IMR-90 (cell line): Measurements from ENCODE around the gene ZNF12. TPM values are rescaled to one million over a fixed set of nuclear protein-coding genes. Genes with fewer than 3 reads are reported as not detected.

Experiments used
- ATAC-seq: fragments of 200-7000 bp; cut with Tn5 transposase; 2 replicates; pipeline ENCODE4 v1.9.1; 2020; ENCODE audit warnings: low read depth, mild to moderate bottlenecking, moderate library complexity
- BruUV-seq: library from RNA; stranded (reverse); fragments of 400-500 nt; replicated peaks from 2 replicates; lab custom pipeline; 2021; lab: Mats Ljungman, UMichigan
- CTCF ChIA-PET: fragments of 300-600 bp; formaldehyde crosslinking; extraction: SDS; loops from one replicate; lab custom pipeline; 2021; ENCODE audit warnings: antibody characterized with exemption; lab: Yijun Ruan, JAX
- POLR2A ChIA-PET: fragments of 300-600 bp; sonication (Branson Sonifier 250); formaldehyde crosslinking; loops from one replicate; lab custom pipeline; 2022; ENCODE audit warnings: antibody characterized with exemption; ENCODE audit not compliant: unreplicated experiment; lab: Charles Lee
- DNase-seq: peaks from one replicate; pipeline ENCODE4 v3.0.0; 2013
- H2AFZ ChIP-seq: replicated peaks from 2 replicates; pipeline ENCODE3; 2013; ENCODE audit warnings: low read length, mild to moderate bottlenecking; ENCODE audit not compliant: poor library complexity
- H2AK5ac ChIP-seq: 2 replicates; pipeline ENCODE4 v1.6.1; 2013; ENCODE audit warnings: low read depth, low read length, inconsistent platforms
- H2AK9ac ChIP-seq: replicated peaks from 2 replicates; pipeline ENCODE3; 2013; ENCODE audit warnings: mild to moderate bottlenecking, low read depth, low read length, moderate library complexity; ENCODE audit not compliant: poor library complexity
- H2BK120ac ChIP-seq: 2 replicates; pipeline ENCODE4 v1.6.1; 2013; ENCODE audit warnings: low read depth, low read length, inconsistent platforms
- H2BK15ac ChIP-seq: 3 replicates; pipeline ENCODE4 v1.6.1; 2013; ENCODE audit warnings: low read depth, low read length, inconsistent platforms
- H2BK20ac ChIP-seq: 2 replicates; pipeline ENCODE4 v1.6.1; 2013; ENCODE audit warnings: low read depth, mild to moderate bottlenecking, inconsistent platforms, low read length, moderate library complexity
- H2BK5ac ChIP-seq: 2 replicates; pipeline ENCODE4 v1.6.1; 2013; ENCODE audit warnings: mild to moderate bottlenecking, low read depth, low read length, inconsistent platforms; ENCODE audit not compliant: poor library complexity, severe bottlenecking
- H3K14ac ChIP-seq: replicated peaks from 2 replicates; pipeline ENCODE4 v1.6.1; 2013; ENCODE audit warnings: low read depth, low read length, inconsistent platforms
- H3K18ac ChIP-seq: 2 replicates; pipeline ENCODE4 v1.6.1; 2013; ENCODE audit warnings: low read depth, low read length, control low read depth
- H3K23ac ChIP-seq: 2 replicates; pipeline ENCODE4 v1.6.1; 2013; ENCODE audit warnings: low read depth, low read length, inconsistent platforms
- H3K27ac ChIP-seq: 2 replicates; pipeline ENCODE4 v1.5.1; 2013; ENCODE audit warnings: mild to moderate bottlenecking, control low read depth, low read length; ENCODE audit not compliant: insufficient read depth
- H3K27me3 ChIP-seq: 2 replicates; pipeline ENCODE4 v1.6.1; 2013; ENCODE audit warnings: low read length; ENCODE audit not compliant: control insufficient read depth, insufficient read depth
- H3K36me3 ChIP-seq: 2 replicates; pipeline ENCODE4 v1.6.1; 2013; ENCODE audit warnings: low read length, mixed read lengths; ENCODE audit not compliant: control insufficient read depth, insufficient read depth
- H3K4ac ChIP-seq: 2 replicates; pipeline ENCODE4 v1.6.1; 2013; ENCODE audit warnings: low read depth, low read length, inconsistent platforms
- H3K4me1 ChIP-seq: 2 replicates; pipeline ENCODE4 v1.6.1; 2013; ENCODE audit warnings: low read length, mixed read lengths; ENCODE audit not compliant: control insufficient read depth, insufficient read depth
- H3K4me2 ChIP-seq: 2 replicates; pipeline ENCODE4 v1.6.1; 2013; ENCODE audit warnings: low read depth, mild to moderate bottlenecking, control low read depth, low read length, moderate library complexity
- H3K4me3 ChIP-seq: 2 replicates; pipeline ENCODE4 v1.5.1; 2013; ENCODE audit warnings: low read depth, mild to moderate bottlenecking, control low read depth, low read length, moderate library complexity; ENCODE audit not compliant: insufficient read depth
- H3K56ac ChIP-seq: 2 replicates; pipeline ENCODE4 v1.6.1; 2013; ENCODE audit warnings: low read length, inconsistent platforms; ENCODE audit not compliant: insufficient read depth; ENCODE audit errors: extremely low read depth
- H3K79me1 ChIP-seq, 2 experiments: 2 replicates each; pipeline ENCODE4 v1.6.1; 2013; ENCODE audit warnings: low read length in 2 of 2, inconsistent platforms in 1 of 2, low read depth in 1 of 2
- H3K9ac ChIP-seq: 2 replicates; pipeline ENCODE4 v1.6.1; 2013; ENCODE audit warnings: low read depth, low read length, control low read depth
- H3K9me1 ChIP-seq: 2 replicates; pipeline ENCODE4 v1.6.1; 2013; ENCODE audit warnings: low read length, inconsistent platforms; ENCODE audit not compliant: insufficient read depth
- H3K9me3 ChIP-seq: 2 replicates; pipeline ENCODE4 v1.6.1; 2013; ENCODE audit warnings: low read length; ENCODE audit not compliant: control insufficient read depth, insufficient read depth
- H4K20me1 ChIP-seq: 2 replicates; pipeline ENCODE4 v1.6.1; 2013; ENCODE audit warnings: low read length, inconsistent platforms; ENCODE audit not compliant: insufficient read depth
- H4K5ac ChIP-seq: 2 replicates; pipeline ENCODE4 v1.6.1; 2013; ENCODE audit warnings: mild to moderate bottlenecking, low read depth, low read length, control low read depth
- H4K8ac ChIP-seq, 2 experiments: 2 replicates each; pipeline ENCODE4 v1.6.1; 2013; ENCODE audit warnings: low read depth in 2 of 2, low read length in 2 of 2, control low read depth in 1 of 2, inconsistent platforms in 1 of 2
- H4K91ac ChIP-seq: 2 replicates; pipeline ENCODE4 v1.6.1; 2013; ENCODE audit warnings: low read depth, low read length, inconsistent platforms; ENCODE audit not compliant: insufficient read depth
- BHLHE40 ChIP-seq: fragments of 150-350 bp; IDR thresholded peaks from 2 replicates; pipeline ENCODE4 v1.6.1; 2016; ENCODE audit warnings: mild to moderate bottlenecking, low read depth, low read length
- CEBPB ChIP-seq: IDR thresholded peaks from 2 replicates; pipeline ENCODE4 v1.6.1; 2012; ENCODE audit warnings: low read depth, low read length, improper control_type of control experiment
- ELK1 ChIP-seq: fragments of 150-350 bp; IDR thresholded peaks from 2 replicates; pipeline ENCODE4 v1.6.1; 2016; ENCODE audit warnings: low read depth, mild to moderate bottlenecking, low read length, moderate library complexity, borderline replicate concordance
- MAZ ChIP-seq: IDR thresholded peaks from 2 replicates; pipeline ENCODE4 v1.6.1; 2012; ENCODE audit warnings: low read depth, mild to moderate bottlenecking, low read length, improper control_type of control experiment, moderate library complexity, borderline replicate concordance
- MXI1 ChIP-seq: IDR thresholded peaks from 2 replicates; pipeline ENCODE4 v1.6.1; 2012; ENCODE audit warnings: low read depth, mild to moderate bottlenecking, low read length, moderate library complexity, borderline replicate concordance
- NFE2L2 ChIP-seq: fragments of 150-350 bp; IDR thresholded peaks from 2 replicates; pipeline ENCODE4 v1.6.1; 2016; ENCODE audit warnings: low read depth, mild to moderate bottlenecking, low read length
- RCOR1 ChIP-seq: IDR thresholded peaks from 2 replicates; pipeline ENCODE4 v1.6.1; 2012; ENCODE audit warnings: mild to moderate bottlenecking, low read length, improper control_type of control experiment; ENCODE audit not compliant: insufficient replicate concordance
- SMC3 ChIP-seq: fragments of 150-350 bp; IDR thresholded peaks from 2 replicates; pipeline ENCODE4 v1.6.1; 2016; ENCODE audit warnings: low read depth, mild to moderate bottlenecking, antibody characterized with exemption, low read length, moderate library complexity
- WGBS, 2 experiments: methylation state at CpG; one replicate each; pipeline versions ENCODE4 v1.1.5 to v1.1.7; 2013; ENCODE audit warnings: missing lambda C conversion rate in 2 of 2; ENCODE audit not compliant: insufficient read length in 1 of 2; ENCODE audit errors: extremely low coverage in 2 of 2; 5-methylcytosine and 5-hydroxymethylcytosine counted together
- dilution Hi-C: fragments of 300-500 bp; cut with HindIII; formaldehyde crosslinking; loops from one replicate; pipeline ENCODE4 v1.14.3; 2018; ENCODE audit warnings: low sequenced_read_pairs; ENCODE audit not compliant: unreplicated experiment
- in situ Hi-C: fragments of 300-500 bp; cut with MboI; formaldehyde crosslinking; loops from 3 replicates; pipeline ENCODE4 v1.14.3; 2019; ENCODE audit warnings: low sequenced_read_pairs, inconsistent platforms, mixed read lengths
- intact Hi-C: fragments of 100-400 bp; cut with micrococcal nuclease; formaldehyde crosslinking; loops from 2 replicates; pipeline ENCODE4 v1.10.0; 2022
- polyA plus RNA-seq, 3 experiments: library from polyadenylated mRNA; depleted of rRNA; stranded (reverse); fragments of >200 nt; gene quantifications; 2 replicates each; pipeline ENCODE4 v1.2.3, GENCODE V29; 2012; ENCODE audit warnings: low replicate concordance in 1 of 3
- total RNA-seq: library from RNA; depleted of rRNA; stranded (reverse); fragments of >200 nt; gene quantifications from 2 replicates; pipeline ENCODE4 v1.2.3, GENCODE V29; 2012
- TF ChIP-seq, protein P1 (sequence below): fragments of 150-350 bp; IDR thresholded peaks from 2 replicates; pipeline ENCODE4 v1.6.1; 2017; ENCODE audit warnings: mild to moderate bottlenecking, antibody characterized with exemption, low read length, low read depth

The ZNF12 gene
- total and polyA plus RNA-seq, 2 of the 4 experiments (the other 2 are of a cell fraction), result 8.2 to 20.8 TPM

DNA sequence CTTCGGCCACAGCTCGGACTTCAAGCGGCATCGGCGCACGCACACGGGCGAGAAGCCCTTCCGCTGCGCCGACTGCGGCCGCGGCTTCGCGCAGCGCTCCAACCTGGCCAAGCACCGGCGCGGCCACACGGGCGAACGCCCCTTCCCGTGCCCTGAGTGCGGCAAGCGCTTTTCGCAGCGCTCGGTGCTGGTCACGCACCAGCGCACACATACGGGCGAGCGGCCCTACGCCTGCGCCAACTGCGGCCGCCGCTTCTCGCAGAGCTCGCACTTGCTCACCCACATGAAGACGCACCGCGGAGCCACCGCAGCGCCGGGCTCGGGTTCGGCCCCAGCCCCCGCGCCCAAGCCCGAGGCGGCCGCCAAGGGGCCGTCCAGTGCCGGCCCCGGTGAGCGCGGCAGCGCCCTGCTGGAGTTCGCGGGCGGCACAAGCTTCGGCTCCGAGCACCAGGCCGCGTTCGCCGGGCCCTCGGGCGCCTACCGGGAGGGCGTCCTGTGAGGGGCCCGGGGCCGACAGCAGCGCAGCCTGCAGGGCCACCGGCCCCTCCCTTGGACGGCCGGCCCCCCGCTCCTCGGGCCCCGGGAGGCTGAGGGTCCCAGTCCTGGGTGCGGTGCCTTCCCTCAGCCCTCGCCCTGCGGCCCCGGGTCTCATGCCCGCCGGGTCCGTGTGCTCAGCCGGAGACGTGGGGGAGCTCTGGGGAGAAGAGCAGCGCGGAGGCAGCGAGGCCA lies 52.5 kb downstream of the ZNF12 start:
- no peak for DNase-seq
- Histone ChIP-seq H2AK9ac (no peak overlapping the region), H3K9ac (no peak overlapping the region), H3K27ac (no peak overlapping the region), H2BK5ac (no peak overlapping the region), H3K36me3 (peaks cover 69% of the 10 kb centered on the region), H3K14ac (no peak overlapping the region), H3K18ac (no peak overlapping the region), H2BK15ac (no peak overlapping the region), H3K27me3 (no peaks in the 10 kb centered on the region; the same call in 1 of the 2 replicates), H3K4me2 (no peak overlapping the region), H3K9me1 (no peaks in the 10 kb centered on the region), H4K5ac (no peak overlapping the region), H3K4ac (no peak overlapping the region), H3K4me1 (no peaks in the 10 kb centered on the region), H4K8ac (no peak overlapping the region), H3K79me1 (peaks cover 0 to 4% of the 10 kb centered on the region in 2 experiments; a peak in 1 of 4 replicates), H2BK20ac (no peak overlapping the region), H4K91ac (no peak overlapping the region), H2BK120ac (no peak overlapping the region), H2AK5ac (no peak overlapping the region), H3K9me3 (peaks cover 36% of the 10 kb centered on the region), H4K20me1 (no peaks in the 10 kb centered on the region), H3K56ac (no peak overlapping the region), H3K23ac (no peak overlapping the region), H3K4me3 (no peak overlapping the region), H2AFZ (no peak overlapping the region)
- intact Hi-C loops, result no loop called here
- dilution Hi-C loops, result no loop called here
- ChIA-PET POLR2A (no interaction called here), CTCF (no interaction called here)
- in situ Hi-C loops, result no loop called here
- no peak for ATAC-seq
- TF ChIP-seq MXI1 (no peak), CEBPB (no peak), SMC3 (no peak), RCOR1 (no peak), MAZ (no peak), NFE2L2 (no peak), ELK1 (no peak), BHLHE40 (no peak)
- TF ChIP-seq, protein P1, sequence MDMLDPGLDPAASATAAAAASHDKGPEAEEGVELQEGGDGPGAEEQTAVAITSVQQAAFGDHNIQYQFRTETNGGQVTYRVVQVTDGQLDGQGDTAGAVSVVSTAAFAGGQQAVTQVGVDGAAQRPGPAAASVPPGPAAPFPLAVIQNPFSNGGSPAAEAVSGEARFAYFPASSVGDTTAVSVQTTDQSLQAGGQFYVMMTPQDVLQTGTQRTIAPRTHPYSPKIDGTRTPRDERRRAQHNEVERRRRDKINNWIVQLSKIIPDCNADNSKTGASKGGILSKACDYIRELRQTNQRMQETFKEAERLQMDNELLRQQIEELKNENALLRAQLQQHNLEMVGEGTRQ, result no peak
- WGBS, 2 experiments, result 95% methylated on average over 54 of the region's 94 CpGs; no CpG with 5 or more reads in 1 of the 2 experiments
- no TSS peak for BruUV-seq
